HCEC 1CT (cell line): ENCODE measurements around the gene LMNTD1.
"Not testable (repeated sequence)": the region's sequence is repeated elsewhere in the genome, so short reads cannot be mapped to it uniquely, and the experiment has no call there.

Experiments
- DNase-seq: peaks from one replicate; pipeline ENCODE4 v3.0.0-alpha.2; 2017

The LMNTD1 gene

DNA sequence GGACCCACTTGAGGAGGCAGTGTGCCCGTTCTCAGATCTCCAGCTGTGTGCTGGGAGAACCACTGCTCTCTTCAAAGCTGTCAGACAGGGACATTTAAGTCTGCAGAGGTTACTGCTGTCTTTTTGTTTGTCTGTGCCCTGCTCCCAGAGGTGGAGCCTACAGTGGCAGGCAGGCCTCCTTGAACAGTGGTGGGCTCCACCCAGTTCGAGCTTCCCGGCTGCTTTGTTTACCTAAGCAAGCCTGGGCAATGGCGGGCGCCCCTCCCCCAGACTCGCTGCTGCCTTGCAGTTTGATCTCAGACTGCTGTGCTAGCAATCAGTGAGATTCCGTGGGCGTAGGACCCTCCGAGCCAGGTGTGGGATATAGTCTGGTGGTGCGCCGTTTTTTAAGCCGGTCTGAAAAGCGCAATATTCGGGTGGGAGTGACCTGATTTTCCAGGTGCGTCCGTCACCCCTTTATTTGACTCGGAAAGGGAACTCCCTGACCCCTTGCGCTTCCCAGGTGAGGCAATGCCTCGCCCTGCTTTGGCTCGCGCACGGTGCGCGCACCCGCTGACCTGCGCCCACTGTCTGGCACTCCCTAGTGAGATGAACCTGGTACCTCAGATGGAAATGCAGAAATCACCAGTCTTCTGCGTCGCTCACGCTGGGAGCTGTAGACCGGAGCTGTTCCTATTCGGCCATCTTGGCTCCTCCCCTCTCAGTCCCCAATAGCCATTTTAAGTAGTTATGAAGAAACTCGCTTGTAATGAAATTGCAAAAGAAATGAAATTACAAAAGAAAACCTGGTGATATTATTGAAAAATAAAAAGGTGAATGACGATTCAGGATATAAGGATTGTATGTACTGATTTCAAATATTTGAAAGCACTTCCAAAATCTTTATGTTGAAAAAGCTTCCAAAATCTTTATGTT, 63.9 kb downstream of the LMNTD1 start:
- not testable (repeated sequence) for DNase-seq

DNA sequence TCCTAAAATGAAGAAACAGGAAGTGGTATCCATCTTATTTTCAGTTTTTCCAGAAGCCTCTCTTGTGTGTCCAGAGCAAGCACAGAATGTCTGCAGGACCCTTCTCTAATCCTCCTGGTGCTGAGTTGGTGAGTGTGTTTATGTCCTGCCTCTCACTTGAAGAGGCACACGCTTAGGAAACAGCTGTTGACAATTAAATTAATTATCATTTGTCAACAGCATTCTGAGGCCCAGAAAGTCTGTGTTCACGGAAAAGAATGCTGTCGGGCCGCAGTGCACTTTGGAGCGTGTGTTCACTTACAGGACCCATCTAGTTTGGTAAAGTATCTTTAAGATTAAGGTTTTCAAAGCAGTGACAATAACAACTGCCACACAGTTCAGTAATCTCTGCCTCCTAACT, 70.5 kb downstream of the LMNTD1 start:
- no peak for DNase-seq

DNA sequence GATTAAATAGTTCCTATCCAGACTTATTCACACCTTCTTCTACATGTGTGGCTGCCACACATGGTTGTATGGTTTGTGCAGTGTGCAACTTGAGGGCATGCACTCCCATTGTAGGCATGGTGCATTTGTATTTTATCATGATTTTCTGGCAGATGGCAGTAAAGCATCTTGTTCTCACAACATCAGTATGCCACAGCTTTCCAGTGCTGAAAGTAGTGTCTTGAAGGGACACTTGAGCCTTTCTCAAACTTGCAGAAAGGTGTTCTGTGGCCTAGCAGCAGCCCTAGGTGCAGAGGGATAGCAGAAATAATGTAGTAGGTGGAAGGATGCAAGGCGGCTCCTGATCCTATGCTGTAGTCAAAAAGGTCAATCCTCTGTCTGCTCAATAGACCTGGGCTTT, 72.9 kb downstream of the LMNTD1 start:
- no peak for DNase-seq

DNA sequence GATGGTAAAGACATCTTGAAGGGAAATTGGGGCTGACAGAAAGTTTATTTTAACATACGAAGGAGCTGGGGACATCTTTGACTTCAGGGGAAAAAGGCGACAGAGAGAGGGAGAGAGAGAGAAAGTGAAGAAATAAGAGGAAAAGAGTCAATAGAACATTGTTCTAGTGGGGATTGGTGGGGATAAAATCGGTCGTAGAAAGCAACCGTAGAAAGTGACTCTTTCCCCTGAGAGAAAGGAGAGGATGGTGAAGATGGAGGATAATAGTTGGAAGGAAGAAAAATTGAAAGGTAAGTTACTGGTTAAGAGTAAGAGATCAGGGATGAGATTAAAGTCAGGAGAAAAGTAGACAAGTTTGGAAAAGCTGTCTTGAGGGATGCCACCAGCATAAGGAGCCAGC, 75.9 kb downstream of the LMNTD1 start:
- no peak for DNase-seq

DNA sequence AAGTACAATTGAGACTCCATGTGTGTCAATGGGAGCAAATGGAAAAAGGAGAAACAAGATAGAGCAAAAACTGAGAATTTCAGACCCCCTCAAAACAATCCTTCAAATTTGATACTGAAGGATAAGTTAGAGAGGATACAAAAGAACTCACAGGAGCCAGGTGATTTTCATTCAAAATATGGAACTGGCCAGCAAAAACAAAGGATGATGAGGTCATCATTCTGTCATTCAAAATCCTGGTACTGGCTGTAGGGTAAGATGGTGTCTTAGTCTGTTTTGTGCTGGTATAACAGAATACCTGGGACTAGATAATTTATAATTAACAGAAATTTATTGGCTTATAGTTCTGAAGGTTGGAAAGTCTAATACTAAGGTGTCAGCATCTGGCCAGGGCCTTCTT, 80.6 kb downstream of the LMNTD1 start:
- no peak for DNase-seq

DNA sequence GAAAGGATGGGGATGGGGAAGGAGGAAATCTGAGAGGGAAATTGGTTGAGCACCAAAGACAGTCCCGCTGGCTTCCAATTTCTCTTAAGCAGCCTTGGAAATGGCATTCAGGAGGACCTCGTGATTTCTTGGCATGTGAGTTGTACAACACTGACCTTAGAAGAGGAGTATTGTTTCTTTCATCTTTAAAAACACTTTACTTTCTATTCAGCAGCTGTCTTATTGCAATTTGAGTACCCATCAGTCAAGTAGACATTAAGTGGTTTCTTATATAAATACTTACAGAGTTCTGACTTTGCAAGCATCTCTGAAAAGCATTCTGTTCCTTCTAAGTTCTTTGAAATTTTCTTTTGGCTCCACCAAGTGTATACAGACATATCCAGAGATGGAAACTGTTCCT, 83.2 kb downstream of the LMNTD1 start:
- DNase-seq: no peak

DNA sequence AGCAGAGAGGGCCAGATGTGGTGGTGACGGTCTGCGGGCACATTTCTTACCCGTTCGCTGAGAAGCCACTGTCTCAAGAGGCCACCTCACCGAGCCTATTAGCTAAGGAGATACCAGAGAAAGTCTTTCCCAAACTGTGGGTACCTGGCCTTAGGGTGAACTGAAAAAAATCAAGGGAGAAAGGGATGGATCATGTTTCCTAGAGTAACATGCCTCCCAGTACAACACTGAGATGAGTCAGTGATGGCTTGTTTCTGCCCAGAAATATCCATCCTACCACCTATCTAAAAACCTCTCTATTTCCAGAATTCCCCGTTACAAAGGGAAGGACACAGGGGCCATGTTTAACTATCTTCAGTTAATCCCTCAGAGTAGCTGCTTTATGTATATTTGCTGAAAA, 83.7 kb downstream of the LMNTD1 start:
- no peak for DNase-seq

DNA sequence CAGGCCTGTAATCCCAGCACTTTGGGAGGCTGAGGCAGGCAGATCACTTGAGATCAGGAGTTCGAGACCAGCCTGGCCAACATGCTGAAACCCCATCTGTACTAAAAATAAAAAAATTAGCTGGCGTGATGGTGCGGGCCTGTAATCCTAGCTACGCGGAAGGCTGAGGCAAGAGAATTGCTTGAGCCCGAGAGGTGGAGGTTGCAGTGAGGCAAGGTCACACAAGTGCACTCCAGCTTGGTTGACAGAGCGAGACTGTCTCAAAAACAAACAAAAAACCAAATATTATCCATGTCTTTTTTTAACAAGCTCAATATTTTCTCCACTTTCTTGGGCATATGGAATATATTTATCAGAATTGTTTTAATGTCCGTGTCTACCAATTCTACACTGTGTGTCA, 89.6 kb downstream of the LMNTD1 start:
- DNase-seq: no peak

DNA sequence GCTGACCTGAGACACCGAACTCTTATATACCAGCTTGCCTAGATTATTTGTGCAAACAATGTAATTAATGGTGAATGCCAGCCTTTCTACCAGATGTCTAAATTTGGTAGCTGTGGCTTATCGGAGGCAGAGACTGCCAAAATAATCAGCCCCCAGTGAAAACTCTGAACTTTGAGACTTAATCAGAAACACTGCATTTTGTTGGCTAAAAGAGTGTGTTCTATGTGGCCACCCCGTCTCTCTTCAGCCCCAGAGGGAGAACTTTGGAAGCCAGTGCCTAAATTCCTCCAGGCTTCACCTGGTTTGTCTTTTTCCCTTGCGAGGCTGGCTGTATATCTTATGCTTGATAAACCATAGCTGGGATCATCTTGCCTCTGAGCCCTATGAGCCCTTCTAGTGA, 90.1 kb downstream of the LMNTD1 start:
- no peak for DNase-seq

DNA sequence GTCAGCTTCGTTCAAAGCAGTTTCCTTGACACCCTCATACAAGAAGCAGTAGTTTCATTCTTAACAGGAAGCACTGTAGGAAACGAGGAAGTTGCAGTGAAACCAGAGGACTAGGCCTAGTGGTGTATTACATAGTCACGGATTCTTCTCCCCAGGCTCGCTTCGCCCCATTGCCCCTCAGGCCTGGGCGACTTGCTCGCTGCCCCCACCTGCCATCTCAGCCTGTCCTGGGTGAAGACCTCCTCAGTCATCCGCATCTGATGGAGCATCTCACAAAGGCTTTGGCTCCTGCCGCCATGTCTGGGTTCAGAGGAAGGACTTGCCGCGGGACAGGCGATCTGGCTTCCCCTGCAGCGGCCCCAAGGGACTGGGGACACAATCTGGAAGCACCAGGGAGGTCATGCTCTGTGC, 93.5 kb downstream of the LMNTD1 start:
- DNase-seq: no peak

DNA sequence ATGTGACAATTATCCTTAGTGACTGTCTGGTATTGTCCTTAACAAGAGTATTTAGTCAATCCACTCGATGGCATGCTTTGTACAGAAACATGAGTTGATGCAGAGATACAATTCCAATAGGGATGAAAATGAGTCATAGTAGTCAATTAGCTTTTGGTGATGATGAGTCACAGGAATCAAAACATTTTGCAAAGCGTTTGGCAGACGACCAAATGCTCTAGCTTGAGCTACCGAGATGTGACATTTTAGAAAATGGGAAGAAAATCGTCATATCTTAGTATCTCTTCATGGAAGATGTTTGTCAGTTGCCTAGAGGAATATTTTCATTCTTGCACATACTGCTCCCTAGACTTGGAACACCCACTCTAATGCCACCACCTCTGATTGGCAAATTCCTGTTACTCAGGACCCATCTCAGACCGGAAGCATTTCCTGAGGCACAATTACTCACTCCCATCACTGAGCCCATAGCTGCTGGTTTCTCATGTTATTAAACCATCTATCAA, 95.0 kb downstream of the LMNTD1 start:
- peak; percentile 86 for DNase-seq

DNA sequence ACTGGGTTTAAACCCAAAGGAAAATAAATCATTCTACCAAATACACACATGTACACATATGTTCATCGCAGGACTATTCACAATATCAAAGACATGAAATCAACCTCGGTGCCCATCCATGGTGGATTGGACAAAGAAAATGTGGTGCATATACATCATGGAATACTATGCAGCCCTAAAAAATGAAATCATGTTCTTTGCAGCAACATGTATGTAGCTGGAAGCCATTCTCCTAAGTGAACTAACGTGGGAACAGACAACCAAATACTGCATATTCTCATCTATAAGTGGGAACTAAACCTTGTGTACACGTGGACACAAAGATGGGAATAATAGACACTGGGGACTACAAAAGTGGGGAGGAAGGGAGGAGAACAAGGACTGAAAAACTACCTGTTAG, 96.6 kb downstream of the LMNTD1 start:
- DNase-seq: no peak

DNA sequence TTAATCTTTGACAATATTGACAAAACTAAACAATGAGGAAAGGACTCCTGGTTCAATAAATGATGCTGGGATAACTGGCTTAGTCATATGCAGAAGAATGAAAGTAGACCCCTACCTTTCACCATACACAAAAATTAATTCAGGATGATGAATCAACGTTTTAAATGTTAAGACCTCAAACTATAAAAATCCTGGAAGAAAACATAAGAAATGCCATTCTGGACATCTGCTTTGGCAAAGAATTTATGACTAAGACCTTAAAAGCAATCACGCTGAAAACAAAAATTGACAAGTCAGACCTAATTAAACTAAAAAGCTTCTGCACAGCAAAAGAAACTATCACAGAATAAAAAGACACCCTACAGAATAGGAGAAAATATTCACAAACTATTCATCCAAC, 97.4 kb downstream of the LMNTD1 start:
- no peak for DNase-seq

DNA sequence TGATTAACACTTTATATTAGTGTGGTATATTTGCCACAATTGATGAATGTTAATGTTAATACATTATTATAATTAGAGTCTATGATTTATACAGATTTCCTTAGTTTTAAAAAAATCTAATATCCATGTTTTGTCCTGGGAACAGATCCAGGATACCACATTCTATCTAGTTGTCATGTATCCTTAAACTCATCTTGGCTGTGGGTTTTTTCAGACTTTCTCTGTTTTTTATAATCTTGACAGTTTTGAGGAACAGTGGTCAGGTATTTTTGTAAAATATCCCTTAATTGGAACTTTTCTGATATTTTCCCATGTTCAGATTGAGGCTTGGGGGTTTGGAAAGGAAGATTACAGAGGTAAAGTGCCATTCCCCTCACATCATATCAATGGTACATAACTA, 104.1 kb downstream of the LMNTD1 start:
- no peak for DNase-seq

DNA sequence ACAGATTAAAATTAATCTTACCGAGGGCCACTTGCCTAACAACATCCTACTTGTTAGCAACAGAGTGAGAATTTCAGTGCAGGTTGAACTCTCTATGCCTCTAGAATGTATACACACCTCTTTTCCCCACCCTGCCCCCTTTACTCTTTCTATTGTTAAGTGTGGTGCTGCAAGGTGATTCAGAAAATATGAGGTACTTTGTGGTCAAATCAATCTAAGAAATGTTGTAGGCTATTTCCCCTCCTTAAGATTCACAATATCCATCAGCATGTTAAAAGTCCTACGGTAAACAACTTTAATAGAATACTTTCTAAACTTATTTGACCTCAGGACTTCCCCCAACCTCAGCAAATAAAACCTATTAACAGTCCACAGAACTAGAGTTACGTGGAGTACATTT, 106.0 kb downstream of the LMNTD1 start:
- DNase-seq: no peak

DNA sequence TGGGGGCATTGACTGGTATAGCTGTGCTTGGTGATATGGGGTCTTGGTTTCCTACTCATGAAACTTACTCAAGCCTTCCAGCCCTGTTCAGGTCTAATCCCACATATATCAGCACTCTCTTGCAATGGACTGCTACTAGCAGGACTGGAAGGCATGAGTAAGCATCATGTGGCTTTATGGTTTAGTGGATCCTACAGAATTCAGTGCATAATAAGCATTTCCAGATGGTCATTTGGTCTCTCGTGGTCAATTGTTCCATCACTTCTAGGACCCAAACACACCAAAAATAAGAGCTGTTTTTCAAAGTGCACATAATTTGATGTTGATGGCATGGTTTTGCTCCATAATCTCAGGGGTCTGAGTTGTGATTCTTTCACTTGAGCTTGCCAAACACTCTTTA, 114.4 kb downstream of the LMNTD1 start:
- peak; percentile 50 for DNase-seq

DNA sequence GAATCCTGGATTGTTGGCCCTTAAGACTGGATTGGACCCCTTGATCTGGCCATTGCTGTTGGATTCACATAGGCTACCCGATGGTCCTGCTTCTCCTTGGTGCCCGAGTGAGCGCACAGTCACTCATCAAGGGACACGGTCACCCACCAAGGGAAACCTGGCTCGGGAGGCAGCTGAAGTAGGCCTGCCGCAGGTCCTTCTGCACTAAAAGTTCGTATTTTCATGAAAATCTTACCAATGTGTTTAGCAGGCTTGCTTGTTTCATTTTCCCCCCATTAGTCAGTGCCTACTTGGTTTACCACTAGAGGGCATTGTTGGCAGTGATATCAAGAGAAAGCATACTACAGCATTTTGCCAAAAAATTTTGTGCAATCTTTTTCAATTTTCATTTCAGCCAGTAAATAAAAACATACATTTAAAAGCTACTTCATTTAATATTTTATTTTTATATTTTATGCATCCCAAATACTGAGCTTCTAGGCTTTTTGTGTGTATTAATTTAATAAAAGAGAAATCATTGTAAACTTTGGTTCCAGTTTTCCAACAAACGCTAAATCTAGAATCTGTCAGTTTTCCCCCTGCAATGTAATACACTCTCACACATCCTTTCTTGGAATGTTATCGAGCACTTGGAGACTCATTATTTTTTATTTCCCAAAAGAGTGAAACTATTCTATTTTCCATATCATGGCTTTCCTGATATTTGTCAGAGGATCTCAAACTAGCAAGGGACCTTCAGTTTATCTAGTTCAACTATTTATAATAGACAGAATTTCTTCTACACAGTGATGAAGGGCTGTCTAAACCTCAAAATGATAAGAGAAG, 116.7 kb downstream of the LMNTD1 start:
- DNase-seq: peak; percentile 69

DNA sequence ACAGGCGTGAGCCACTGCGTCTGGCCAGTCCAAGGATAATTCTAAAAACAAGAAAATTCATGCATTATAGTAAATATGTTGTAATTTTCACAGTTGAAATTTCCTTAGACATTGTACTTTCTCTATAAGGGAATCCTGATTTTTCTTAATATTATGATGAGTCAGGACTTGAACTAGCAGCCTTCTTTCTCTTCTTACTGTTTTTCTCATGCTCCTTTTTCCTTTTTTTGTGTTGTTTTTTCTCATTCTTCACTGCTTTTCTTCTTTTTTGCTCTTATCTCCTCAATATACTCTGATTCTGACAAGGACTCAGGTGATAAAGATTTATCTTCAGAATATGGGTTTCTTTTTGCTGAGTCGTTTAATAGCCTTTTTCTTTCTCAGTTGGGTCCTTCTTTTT, 117.7 kb downstream of the LMNTD1 start:
- no peak for DNase-seq

DNA sequence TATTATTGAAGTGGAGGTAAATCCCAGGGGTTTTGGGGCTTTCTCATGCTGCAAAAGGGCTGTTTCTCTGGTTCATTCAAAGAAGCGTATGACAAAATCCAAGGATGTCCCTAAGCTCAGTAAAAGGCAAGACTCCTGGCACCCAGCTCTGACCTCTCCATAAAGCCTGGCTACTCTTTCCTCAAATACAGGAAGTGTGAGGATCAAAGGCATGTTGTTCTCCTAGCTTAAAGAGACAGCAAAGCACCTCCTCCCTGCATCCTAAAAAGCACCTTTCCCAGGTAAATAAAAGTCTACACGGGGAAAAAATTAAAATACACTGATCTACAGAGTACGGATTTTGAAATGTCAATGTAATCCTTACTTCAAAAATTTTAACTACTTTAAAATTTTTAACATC, 118.6 kb downstream of the LMNTD1 start:
- DNase-seq: no peak

DNA sequence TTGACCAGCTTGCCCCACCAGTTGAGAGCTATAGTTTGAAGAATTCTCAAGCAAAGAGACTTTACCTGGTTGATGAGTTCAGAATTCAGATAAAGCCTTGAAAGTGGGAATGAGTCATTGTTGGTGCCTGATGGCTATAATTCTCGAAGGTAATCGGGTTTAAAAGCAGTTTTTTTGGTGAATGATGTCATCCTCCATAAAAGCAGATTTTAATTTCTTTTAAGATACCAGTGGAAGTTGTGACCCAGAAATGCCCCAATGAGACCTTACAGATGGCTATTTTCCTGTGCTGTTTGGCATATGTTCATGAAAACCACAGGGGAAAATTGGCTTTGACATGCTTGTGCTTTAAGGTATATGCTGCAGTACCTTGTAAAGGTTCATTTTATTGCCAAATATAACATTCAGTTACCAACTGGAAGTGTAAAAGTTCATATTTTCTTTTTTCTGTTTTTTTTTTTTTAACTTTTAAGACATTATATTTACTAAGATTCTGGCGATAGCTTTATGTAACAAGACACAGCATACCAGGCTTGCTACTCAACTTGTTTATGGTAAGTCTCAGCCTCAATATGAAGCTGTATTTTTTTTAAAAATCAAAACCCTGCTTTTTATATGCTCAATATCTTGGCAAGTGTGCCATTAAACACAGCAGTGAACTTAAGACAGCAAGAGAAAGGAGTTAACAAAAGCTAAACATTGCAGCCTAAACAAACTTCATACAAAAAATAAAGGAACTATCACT, 119.3 kb downstream of the LMNTD1 start:
- DNase-seq: peak; percentile 50

DNA sequence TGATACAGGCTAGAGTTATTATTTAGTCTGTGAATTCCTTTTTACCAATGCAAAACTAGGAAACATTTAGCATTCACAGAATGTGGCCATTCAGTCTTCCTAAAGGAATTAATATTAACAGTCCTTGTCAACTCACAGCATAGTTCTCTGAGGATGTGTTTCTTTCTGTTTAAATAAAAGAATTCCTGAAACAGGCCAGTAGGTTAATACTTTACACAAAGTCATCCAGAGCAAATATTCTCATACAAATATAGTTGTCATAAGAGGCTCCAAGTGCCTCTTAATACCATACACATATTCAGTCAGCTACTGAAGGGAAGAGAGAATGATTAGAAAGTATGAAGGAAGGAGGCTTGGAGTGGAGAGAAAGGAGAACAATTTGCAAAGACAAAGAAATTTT, 120.1 kb downstream of the LMNTD1 start:
- DNase-seq: no peak

DNA sequence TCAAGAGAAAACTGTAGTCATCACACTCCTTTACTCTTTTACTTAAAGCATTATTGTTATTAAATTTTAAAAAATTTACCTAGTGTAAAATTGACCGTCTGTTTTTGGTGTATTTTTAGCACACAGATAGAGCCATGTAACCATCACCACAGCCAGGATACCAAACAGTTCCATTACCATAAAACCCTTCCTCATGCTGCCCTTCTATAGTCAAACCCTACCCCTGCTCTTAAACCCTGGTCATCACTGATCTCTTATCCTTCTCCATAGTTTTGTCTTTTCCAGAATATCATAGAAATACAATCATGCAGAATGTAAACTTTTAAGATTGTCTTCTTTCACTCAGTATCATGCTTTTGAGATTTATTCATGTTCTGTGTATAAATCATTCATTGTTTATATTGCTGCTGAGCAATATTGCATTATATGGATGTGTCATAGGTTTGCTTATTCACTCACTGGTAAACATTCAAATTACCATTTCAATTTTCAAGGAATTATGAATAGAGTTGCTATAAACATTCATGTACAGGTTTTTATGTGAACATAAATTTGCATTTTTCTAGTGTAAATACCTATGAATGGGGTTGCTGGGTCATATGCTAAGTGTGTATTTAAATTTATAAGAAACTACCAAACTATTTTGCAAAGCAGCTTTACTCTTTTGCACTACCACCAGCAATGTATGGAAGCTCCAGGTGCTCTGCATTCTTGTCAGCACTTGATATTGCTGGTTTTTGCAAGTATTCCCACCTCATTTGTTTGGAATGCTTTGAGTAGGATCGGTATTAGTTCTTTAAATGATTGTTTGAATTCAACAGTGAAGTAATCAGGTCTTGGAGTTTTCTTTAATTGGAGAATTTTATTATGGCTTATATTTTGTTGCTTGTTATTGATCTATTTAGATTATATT, 125.5 kb downstream of the LMNTD1 start:
- peak; percentile 59 for DNase-seq
